Activated CD8-positive, alpha-beta memory T cell treated with anti-CD3 and anti-CD28 coated beads, Interleukin-2, amount 50 U/mL, for 1 hour (primary cell): ENCODE data around the gene ABCA3.
"Not testable (repeated sequence)": the region's sequence is repeated elsewhere in the genome, so short reads cannot be mapped to it uniquely, and the experiment has no call there.

Experiments
- DNase-seq: peaks from one replicate; pipeline ENCODE4 v3.0.0-alpha.2; 2020; ENCODE audit errors: extremely low read depth

Gene ABCA3

DNA sequence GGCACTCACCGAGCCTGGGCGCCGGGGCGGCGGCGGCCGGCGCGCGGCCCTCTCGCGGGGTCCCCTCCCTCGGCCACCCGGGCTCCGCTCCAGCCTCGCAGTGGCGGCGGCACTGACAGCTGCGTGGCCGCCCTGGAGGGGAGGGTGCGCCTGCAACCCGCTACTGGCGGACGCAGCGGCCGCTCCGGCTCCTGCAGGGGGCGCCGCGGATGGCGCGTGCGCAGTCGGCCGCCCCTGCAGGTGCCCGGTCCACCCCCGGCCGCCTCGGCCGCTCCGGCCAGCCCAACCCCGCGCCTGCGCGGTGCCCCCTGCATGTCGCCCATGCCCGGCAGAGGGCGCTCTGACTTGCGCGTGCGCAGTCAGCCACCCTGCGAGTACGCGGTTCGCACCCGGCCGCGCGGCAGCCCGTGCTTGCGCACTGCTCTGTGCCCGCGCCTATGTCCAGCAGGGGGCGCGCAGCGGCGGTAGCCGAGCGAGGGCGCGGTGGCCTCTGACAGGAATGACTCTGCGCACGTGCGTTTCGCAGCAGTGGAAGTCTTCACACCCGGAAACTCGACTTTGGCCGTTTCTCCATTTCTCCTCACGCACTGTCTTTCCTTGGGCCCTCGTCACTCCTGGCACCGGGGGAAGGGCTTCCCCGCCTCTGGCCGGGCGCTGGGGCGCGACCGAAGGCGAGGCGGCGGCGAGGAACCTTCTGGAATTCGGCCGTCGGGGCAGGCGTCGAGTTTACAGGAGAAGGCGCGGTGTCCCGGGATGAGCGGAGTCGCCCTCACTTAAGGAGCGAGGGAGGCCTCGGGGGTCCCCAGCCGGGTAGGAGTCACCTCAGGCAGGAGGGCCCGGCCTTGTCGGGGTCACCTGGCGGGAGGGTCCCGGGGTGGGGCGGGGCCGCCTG is at the start of gene ABCA3:
Gene ABCA3, minus strand, starts transcription at position 165 of the 892 bp plus-strand sequence. CDS start 14,262 bp downstream, outside the sequence.
- peak; percentile 68 for DNase-seq

DNA sequence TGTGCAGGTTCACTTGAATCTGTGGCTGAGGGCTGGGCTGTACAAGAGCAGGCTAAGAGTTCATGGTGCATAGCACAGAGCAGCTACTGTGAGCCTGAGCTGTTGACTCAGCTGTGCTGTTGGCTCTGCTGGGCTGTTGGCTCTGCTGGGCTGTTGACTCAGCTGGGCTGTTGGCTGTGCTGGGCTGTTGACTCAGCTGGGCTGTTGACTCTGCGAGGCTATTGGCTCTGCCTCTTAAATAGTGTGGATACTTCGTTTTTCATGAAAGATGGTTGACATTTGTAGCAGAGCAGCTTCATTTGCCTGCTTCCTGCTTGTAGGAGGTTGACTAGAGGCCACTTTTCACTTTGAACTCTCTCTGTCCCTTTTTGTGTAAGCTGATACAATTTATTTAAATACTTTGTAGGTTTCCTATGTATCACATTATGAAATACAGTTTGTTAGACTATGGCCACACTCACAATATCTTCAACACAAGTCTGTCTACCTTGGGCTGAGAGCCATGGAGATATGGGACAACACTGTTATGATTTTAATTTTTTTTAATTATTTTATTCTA is 48.4 kb upstream of the ABCA3 start:
- no peak for DNase-seq

DNA sequence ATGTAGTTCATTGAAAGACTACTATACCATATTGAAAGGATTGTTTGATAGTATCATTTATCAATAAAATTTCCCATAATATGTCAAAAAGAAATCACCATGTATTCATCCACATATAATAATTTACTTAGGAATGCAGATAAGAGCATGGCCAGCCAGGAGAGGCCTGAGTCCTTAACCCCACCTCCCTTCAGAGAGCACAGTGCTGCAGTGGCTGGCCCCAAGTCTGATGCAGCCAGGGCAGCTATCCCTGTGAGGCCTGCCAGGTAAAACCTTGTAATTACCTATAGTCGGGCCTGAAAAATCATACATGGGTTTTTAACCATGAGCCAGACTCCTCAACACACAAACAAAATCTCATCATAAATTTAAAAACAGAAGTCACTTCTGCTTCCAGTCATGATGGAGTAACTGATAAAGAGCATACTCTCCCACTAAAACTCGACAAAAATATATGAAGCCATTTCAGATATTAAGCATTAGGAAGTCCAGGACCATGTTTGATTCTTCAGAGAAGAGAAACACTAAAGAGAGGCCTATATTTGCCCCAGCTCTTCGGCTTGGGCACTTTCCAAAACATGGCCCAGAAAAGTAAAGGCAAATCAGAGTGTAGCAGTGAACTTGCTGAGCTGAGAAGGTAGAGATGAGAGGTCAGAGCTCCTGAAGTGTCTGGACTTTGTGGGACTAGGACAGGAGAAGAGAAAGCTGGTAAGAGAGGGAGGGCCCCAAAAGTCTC is 47.8 kb upstream of the ABCA3 start:
- no peak for DNase-seq

DNA sequence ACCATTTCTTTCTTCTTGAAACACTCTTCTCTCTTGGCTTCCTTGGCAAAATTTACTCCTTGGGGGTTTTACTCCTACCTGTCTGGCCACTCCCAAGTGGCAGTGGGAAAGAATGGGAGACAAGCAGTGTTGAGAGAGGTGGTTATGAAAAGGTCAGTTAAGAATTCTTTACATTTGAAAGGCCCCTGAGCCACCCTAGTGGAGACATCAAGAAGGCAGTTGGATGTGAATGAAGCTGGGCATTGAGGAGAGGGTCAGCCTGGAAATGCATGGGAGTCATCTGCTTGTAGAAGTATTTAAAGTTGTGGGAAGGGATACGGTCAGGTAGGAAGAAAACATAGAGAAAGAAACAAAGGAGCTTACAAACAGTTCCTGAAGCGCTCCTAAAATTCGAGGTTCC is 46.5 kb upstream of the ABCA3 start:
- no peak for DNase-seq

DNA sequence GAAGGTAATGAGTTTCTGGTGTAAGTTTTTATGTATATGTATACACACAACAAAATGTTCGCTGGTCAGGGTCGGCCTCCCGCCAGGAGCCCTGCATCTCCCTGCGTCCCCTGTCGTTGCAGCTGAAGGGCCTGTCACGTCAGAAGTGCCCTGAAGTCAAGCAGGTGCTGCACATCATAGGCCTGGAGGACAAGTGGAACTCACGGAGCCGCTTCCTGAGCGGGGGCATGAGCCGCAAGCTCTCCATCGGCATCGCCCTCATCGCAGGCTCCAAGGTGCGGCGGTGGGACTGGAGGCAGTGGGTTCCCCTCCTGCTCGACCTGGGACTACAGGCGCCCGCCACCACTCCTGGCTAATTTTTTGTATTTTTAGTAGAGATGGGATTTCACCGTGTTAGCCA is 45.5 kb upstream of the ABCA3 start:
- not testable (repeated sequence) for DNase-seq

DNA sequence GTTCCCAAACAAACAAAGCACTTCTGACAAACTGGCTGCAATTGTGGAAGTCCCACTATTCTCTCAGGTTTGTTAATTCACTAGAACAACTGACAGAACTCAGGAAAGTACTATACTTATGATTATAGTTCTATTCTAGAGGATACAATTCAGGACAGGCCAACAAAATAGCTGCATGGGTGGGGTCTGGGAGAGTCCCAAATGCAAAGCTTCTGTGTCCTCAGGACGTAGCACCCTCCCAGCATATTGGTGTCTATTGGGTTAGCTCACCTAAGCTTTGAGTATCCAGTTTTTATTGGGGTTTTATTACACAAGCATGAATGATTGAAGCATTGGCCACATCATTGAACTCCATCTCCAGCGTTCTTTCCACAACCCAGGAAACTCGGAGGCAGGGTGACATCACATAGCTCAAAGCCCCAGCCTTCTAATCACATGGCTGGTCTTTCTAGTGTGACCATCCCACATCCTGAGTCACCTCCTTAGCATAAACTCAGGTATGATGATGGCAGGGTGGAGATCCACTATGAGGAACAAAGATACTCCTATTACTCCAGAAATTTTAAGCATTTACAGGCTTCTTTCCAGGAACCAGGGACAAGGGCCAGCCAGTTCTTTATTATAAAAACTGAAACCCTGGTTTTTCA is 44.8 kb upstream of the ABCA3 start:
- no peak for DNase-seq

DNA sequence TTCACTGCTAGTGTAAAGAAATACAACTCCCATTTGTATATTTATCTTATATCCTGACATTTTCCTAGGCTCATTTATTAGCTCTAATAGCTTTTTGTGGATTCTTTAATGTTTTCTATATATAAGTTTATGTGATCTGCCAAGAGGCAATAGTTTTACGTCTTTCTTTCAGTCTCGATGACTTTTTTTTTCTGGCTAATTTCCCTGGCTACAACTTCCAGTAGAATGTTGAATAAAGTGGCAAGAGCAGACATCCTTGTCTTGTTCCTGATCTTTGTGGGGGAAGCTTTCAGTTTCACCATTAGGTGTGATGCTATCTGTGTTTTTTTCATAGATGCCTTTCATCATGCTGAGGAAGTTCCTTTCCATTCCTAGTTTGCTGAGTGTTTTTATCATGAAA is 43.9 kb upstream of the ABCA3 start:
- DNase-seq, result no peak

DNA sequence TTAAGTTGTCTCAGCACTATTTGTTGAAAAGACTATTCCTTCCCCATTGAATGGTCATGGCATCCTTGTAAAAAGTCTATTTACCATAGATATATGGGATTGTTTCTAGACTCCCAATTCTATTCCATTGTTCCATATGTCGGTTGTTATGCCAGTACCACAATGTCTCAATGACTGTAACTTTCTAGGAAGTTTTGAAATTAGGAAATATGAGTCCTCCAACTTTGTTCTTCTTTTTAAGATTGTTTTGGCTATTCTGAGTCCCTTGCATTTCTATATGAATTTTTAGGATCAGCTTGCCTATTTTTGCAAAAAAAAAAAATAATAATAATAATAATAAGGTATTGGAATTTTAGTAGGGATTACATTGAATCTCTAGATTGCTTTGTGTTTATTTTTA is 43.0 kb upstream of the ABCA3 start:
- no peak for DNase-seq

DNA sequence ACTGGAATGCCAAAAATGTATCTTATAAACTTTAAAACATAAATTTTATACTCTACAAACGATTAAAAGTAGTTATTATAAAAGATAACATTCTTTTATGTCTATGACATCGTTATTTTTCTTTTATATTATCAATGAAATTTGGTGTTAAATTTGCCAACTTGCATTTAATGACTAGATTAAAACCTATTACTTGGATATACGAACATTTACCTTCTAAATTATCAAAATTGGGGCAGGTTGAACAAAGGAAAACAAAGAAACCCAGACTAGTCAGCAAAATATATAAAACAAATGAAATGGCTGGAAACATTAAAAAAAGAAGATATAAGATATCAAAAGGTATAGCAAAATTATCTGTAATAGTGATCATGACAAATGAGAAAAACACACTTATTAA is 34.1 kb upstream of the ABCA3 start:
- DNase-seq, result no peak

DNA sequence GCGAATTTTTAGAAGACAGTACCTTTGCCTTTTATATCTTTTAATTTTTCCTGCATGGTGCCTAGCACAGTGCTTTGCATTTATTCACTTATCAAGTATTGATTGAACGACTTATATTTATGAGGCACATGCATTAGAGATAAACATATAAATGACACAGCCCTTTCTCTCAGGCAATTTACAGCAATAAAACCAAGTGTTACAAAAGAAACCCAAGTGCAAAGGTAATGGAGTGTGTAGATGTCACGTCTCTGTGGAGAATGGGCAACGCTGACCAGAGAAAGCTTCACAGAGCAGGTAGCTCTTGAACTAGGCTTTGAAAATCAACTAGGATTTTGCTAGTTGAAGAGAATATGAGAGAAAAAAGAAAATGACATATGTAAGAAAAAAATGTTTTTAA is 32.6 kb upstream of the ABCA3 start:
- DNase-seq, result no peak

DNA sequence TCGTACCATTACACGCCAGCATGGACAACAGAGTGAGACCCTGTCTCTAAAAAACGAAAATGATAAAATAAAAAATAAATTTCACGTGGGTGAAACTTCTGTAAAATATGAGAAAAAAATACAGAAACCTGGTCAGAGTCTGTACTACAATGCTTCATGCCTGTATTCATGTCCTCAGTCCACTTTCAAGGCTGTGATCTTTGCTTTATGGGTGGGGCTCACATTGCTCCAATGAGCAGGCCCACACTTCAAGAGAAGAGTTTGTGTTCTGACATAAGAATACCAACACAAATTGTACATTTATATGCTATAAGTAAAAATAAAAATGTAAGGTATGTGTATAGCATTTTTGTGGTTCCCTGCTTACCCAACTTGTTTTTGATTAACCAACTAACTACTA is 32.2 kb upstream of the ABCA3 start:
- DNase-seq, result no peak

DNA sequence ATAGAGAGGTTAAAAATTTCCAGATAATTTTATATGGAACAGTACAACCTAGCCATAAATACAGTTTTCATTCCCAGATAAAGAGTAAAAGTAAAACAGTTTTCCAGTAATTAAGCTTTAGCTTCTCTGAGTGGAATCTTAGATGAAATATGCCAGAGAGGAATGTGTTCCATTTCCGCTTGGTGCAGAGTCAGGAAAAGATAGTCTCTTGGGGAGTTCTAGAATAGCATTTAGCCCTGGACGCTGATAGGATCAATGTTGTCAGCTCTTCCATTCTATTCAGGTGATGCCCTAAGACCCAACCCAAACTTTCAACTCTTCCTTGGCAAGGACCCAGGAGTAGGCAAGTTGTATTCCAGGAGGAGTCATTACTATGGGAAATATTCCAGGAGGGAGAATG is 30.9 kb upstream of the ABCA3 start:
- DNase-seq, result no peak

DNA sequence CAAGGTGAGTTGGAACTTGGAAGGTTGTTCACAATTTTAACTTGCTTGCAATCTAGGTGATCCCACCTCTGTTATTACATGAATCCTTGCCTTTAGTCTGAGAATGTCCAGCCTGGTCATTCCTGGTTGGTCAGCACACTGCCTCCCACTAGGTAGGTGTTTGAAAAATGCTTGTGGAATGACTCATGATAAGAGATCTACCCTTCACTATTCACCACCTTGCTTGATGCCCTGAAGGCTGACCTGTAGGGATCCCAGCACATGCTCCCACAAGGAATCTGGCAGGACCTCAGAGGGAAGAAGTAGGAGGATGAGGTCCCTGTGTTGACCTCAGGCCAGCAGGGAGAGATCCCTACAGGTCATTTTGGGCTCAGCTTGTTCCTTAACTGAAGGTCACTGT is 30.2 kb upstream of the ABCA3 start:
- no peak for DNase-seq

DNA sequence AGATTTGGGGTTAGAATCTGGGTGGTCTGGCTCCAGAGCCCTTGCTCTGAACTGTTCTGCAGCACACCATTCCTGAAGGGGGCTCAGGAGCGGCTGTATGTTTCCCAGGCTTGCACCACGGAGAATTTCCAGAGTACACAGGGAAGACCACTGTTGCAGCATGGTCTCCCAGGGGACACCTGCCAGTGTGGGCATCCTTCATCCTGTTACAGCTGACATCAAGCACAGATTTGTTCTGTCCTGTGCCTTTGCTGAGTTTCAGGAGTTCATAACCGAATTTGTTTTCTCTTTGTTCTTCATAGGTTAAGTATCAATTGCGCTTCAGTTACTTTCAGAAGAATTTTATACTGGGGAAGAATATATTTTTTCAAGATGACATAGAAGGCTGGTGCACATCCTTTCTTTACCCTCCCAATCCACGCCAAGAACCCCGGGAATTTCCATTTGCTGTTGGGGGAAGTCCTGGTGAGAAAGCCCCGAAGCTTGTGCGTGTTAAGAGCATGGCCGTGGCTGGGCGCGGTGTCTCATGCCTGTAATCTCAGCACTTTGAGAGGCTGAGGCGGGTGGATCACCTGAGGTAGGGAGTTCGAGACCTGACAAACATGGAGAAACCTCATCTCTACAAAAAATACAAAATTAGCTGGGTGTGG is 26.3 kb upstream of the ABCA3 start:
- DNase-seq, result no peak

DNA sequence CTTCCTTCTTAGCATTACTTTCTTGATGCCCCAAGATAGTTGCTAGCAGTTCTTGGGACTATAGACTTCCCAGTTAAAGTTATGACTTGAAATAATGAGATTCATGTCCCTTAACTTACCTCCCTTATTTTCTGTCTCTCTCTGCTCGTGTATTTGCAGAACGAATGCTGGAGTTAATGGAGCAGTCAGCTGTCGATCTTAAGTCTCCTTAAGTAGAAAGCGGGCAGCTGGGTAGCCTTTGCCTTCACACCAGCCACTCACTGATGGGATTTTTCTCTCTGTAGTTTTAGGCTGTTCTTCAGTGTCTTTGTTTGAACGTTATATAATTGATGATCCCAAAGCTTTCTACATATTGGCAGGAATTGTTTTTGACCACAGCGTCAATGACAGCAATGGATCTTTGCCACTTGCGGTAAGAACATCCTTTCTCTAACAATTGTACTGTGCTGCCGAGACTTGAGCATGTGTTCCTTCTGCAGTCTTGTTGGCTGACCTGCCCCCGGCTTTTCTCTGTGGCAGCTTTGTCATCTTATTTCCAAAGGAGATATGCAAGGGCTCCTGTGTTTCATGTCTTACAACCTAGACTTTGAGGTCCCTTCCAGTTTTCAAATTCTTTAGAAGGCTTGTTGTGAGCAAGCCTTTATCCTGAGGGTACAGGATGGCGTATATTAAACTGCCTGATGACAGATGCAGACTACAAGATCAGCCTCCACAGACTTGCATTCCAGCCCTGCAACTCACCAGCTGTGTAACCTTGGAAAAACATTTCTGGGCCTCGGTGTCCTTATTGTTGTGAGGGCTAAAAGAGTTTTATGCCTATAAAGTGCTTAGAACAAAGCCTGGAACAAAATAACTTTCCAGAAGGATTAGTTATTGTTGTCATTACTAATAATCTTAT is 25.1 kb upstream of the ABCA3 start:
- no peak for DNase-seq

DNA sequence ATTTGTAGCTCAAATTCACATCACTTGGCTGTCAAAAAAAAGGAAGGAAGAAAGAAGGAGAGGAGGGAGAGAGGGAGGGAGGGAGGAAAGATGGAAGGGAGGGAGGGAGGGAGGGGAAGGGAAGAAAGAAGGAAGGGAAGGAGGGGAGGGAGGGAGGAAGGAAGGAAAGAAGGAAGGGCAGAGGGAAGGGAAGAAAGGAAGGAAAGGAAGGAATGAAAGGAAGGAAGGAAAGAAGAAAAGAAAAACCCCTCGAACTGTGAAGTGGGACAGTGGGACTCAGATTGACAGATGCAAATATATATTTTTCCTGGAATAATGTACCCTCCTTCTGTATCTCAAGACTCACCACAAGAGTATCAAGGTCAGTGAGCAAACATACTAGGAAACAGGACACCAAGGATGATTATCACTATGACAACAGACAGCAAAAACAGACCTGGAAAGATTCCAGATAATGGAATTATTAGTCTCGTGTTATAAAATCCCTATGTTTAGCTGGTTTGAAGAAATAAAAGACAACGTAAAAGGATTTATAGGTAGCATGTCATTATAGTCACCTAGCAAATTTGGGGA is 24.2 kb upstream of the ABCA3 start:
- no peak for DNase-seq

DNA sequence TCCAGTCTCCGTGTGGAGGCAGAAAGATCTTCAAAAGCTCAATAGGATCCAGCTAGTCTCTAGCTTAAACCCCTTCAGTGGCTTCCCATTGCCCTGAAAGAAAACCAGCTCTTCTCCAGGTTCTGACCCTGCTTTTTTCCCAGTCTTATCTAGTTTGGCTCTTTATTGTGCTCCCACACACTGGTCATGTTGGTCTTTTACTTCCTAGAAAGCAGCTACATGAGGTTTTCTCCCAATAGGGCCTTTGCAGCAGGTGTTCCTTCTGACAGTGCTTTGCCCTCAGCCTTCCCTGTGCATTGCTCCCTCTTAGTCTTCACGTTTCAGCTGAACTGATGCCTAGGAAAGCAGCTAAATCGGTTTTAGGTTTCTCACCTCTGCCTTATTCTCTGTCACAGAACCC is 21.7 kb upstream of the ABCA3 start:
- DNase-seq, result no peak

DNA sequence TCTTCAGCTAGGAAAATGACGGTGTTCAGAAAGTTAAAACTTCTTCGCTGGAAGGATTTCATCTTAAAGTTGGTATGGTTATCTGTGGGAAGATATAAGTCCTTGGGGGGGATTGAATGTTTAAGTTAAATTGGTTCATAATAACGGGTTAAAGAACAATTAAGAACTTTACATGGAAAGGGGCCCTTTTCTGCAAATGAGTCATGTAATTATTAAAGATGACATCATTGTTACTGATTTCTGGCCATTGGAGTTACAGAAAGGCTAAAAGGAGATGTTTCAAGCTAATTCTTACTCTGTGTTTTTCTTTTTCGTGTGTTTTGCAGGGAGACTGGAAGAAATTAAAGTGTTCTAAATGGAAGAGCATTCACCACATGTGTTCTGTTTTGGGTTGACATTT is 20.6 kb upstream of the ABCA3 start:
- DNase-seq, result no peak

DNA sequence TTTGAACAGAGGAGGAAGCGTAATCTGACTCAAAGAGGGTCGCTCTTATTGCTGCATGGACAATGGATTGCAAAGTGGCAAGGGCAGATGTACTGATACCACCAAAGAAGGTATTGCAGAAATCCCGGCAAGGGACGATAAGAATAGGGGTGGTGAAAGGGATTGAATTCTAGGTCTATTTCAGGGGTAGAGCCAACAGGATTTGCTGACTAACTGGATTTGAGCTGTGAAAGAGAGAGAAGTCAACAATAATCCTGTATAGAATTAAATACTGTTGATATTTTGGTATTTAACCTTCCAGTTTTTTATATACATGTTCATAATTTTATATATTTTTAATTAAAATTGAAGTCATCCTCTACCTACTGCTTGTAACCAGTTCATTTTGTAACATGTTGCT is 19.4 kb upstream of the ABCA3 start:
- no peak for DNase-seq

DNA sequence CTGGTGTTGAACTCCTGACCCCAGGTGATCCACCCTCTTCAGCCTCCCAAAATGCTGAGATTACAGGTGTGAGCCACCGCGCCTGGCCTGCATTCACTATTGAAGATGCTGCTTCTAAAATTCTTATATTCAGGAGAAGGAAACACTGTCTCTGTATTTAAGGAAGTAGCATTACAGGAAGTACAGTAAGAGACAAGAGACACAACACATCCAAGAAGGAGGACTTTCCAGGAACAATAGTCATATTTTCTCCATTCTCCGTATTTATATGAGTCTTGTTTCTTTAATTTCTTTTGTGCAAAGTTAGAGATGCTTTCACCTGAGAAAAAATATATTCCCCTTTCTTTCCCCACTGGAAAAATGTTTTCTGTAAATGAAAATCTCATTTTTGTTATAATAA is 18.3 kb upstream of the ABCA3 start:
- no peak for DNase-seq
